ENCODE data around the gene ANKRD10. TPM values are rescaled to one million over a fixed set of nuclear protein-coding genes. Genes with fewer than 3 reads are reported as not detected.

ANKRD10 gene
- total RNA-seq, 1 donor from 2014 or later: 134 TPM

- no peaks in the 10 kb centered on the region for H3K4me1 ChIP-seq
- TF ChIP-seq CTCF (IDR thresholded peaks at IDR 0.05): no peak
Observed at GRCh38 chr13:110832205-110832479, 82.7 kb downstream of the ANKRD10 start.

GRCh38 chr13:110831437-110832204, 83.2 kb downstream of the ANKRD10 start:
- Histone ChIP-seq H3K4me1 (no peaks in the 10 kb centered on the region), H3K27ac (no peak overlapping the region), H3K27me3 (no peaks in the 10 kb centered on the region), H3K9me3 (no peaks in the 10 kb centered on the region), H3K36me3 (no peaks in the 10 kb centered on the region), H3K4me3 (no peak overlapping the region)
- TF ChIP-seq CTCF (IDR thresholded peaks at IDR 0.05): no peak
- intact Hi-C loops (cut with DNase I): no loop called here
- ATAC-seq: peak; percentile 11
- DNase-seq: no peak

More at GRCh38 chr13:110832205-110832479, 82.7 kb downstream of the ANKRD10 start:
- ATAC-seq (no peak), DNase-seq (no peak)
- no peak overlapping the region for H3K4me3 ChIP-seq
- intact Hi-C loops (cut with DNase I): no loop called here
- no peaks in the 10 kb centered on the region for H3K9me3 ChIP-seq
- H3K27me3 ChIP-seq: no peaks in the 10 kb centered on the region
- no peak overlapping the region for H3K27ac ChIP-seq
- H3K36me3 ChIP-seq: no peaks in the 10 kb centered on the region

- Histone ChIP-seq H3K4me1 (no peaks in the 10 kb centered on the region), H3K4me3 (no peak overlapping the region), H3K9me3 (no peaks in the 10 kb centered on the region), H3K36me3 (no peaks in the 10 kb centered on the region), H3K27ac (no peak overlapping the region), H3K27me3 (no peaks in the 10 kb centered on the region)
- TF ChIP-seq CTCF (IDR thresholded peaks at IDR 0.05): no peak
- intact Hi-C loops (cut with DNase I): no loop called here
- DNase-seq (no peak), ATAC-seq (no peak)
Observed at GRCh38 chr13:110830800-110831371, 84.0 kb downstream of the ANKRD10 start.

- no peaks in the 10 kb centered on the region for H3K27me3 ChIP-seq
- H3K9me3 ChIP-seq: no peaks in the 10 kb centered on the region
- no peak overlapping the region for H3K4me3 ChIP-seq
- no peaks in the 10 kb centered on the region for H3K36me3 ChIP-seq
- no peak for TF ChIP-seq CTCF (IDR thresholded peaks at IDR 0.05)
- no peak for ATAC-seq
- H3K27ac ChIP-seq: no peak overlapping the region
- intact Hi-C loops (cut with DNase I): no loop called here
- no peaks in the 10 kb centered on the region for H3K4me1 ChIP-seq
- no peak for DNase-seq
Observed at GRCh38 chr13:110830331-110830730, 84.5 kb downstream of the ANKRD10 start.

GRCh38 chr13:110829486-110829885, 85.4 kb downstream of the ANKRD10 start:
- no peaks in the 10 kb centered on the region for H3K27me3 ChIP-seq
- intact Hi-C loops (cut with DNase I): no loop called here

More at GRCh38 chr13:110829486-110829885, 85.4 kb downstream of the ANKRD10 start:
- DNase-seq (no peak), ATAC-seq (no peak)
- no peak for TF ChIP-seq CTCF (IDR thresholded peaks at IDR 0.05)
- H3K27ac ChIP-seq: no peak overlapping the region
- H3K4me3 ChIP-seq: no peak overlapping the region
- no peaks in the 10 kb centered on the region for H3K9me3 ChIP-seq
- no peaks in the 10 kb centered on the region for H3K4me1 ChIP-seq
- H3K36me3 ChIP-seq: no peaks in the 10 kb centered on the region

Measured in upper lobe of right lung (tissue), 1 donor.